A549 (cell line): ENCODE results near the gene HLCS. TPM values are rescaled to one million over a fixed set of nuclear protein-coding genes. Genes with fewer than 3 reads are reported as not detected.

Source experiments
- ATAC-seq, 2 experiments: fragments of 200-7000 bp in 1 of 2; fragments of >200 bp in 1 of 2; cut with Nextera tagmentation in 1 of 2; cut with Tn5 transposase in 1 of 2; 3 replicates each; pipeline versions ENCODE4 v1.8.0 to v1.9.1; 2018 to 2020; ENCODE audit warnings: mild to moderate bottlenecking in 1 of 2, moderate library complexity in 1 of 2
- CTCF ChIA-PET: fragments of 300-600 bp; sonication (Branson Sonifier 250); formaldehyde crosslinking; extraction: SDS; loops from one replicate; lab custom pipeline; 2021; ENCODE audit warnings: antibody characterized with exemption, inconsistent platforms; lab: Yijun Ruan, JAX
- POLR2A ChIA-PET: fragments of 350-600 bp; formaldehyde crosslinking; extraction: SDS; loops from one replicate; lab custom pipeline; 2021; ENCODE audit warnings: antibody characterized with exemption, inconsistent platforms; lab: Yijun Ruan, JAX
- DNase-seq, 2 experiments: peaks; one replicate each; pipeline versions ENCODE4 v3.0.0 to v3.0.0-alpha.2; 2011 to 2016; ENCODE audit warnings: low read depth in 1 of 2, low spot score in 1 of 2
- FAIRE-seq: peaks from 2 replicates; lab custom pipeline; 2011; peaks lifted over from hg19 to GRCh38; lab: Jason Lieb, UNC
- H3K27ac ChIP-seq, 2 experiments: fragments of >200 bp; sonication (Bioruptor Twin); formaldehyde crosslinking; 3 replicates each; pipeline ENCODE4 v1.5.1; 2016 to 2017
- H3K4me1 ChIP-seq: fragments of >200 bp; sonication (Bioruptor Twin); formaldehyde crosslinking; 3 replicates; pipeline ENCODE4 v1.6.1; 2016
- H3K4me2 ChIP-seq: fragments of >200 bp; sonication (Bioruptor Twin); formaldehyde crosslinking; 3 replicates; pipeline ENCODE4 v1.6.1; 2016
- H3K4me3 ChIP-seq: fragments of >200 bp; sonication (Bioruptor Twin); formaldehyde crosslinking; 3 replicates; pipeline ENCODE4 v1.5.1; 2016
- H3K9me3 ChIP-seq: fragments of >200 bp; sonication (Bioruptor Twin); formaldehyde crosslinking; 3 replicates; pipeline ENCODE4 v1.6.1; 2016
- ATOH8 ChIP-seq: fragments of 250-450 bp; sonication (Bioruptor Pico); IDR thresholded peaks from 2 replicates; pipeline ENCODE4 v1.5.0; 2020; ENCODE audit warnings: low read depth, mild to moderate bottlenecking, moderate library complexity
- BCL3 ChIP-seq: fragments of >200 bp; sonication (Bioruptor Twin); formaldehyde crosslinking; IDR thresholded peaks from 3 replicates; pipeline ENCODE4 v1.6.1; 2016
- BHLHE40 ChIP-seq: IDR thresholded peaks from 2 replicates; pipeline ENCODE4 v1.6.1; 2012; ENCODE audit warnings: low read depth, low read length, inconsistent platforms
- CBX2 ChIP-seq: fragments of 200-600 bp; sonication (generic); IDR thresholded peaks from 2 replicates; pipeline ENCODE4 v1.6.1; 2016; ENCODE audit warnings: low read depth, mild to moderate bottlenecking, borderline replicate concordance
- CBX8 ChIP-seq: fragments of 200-600 bp; sonication (generic); IDR thresholded peaks from 2 replicates; pipeline ENCODE4 v1.6.1; 2016
- CTCF ChIP-seq: fragments of >200 bp; sonication (Bioruptor Twin); formaldehyde crosslinking; IDR thresholded peaks from 3 replicates; pipeline ENCODE4 v1.5.1; 2016
- EHMT2 ChIP-seq: fragments of 200-600 bp; sonication (generic); IDR thresholded peaks from 2 replicates; pipeline ENCODE4 v1.6.1; 2016; ENCODE audit warnings: antibody characterized with exemption, low read depth, mild to moderate bottlenecking, moderate library complexity
- ESRRA ChIP-seq: fragments of 150-350 bp; IDR thresholded peaks from 2 replicates; pipeline ENCODE4 v1.6.1; 2014; ENCODE audit warnings: mild to moderate bottlenecking, low read length, borderline replicate concordance
- FOSB ChIP-seq: fragments of 250-450 bp; sonication (Bioruptor Pico); IDR thresholded peaks from 2 replicates; pipeline ENCODE4 v1.5.0; 2020; ENCODE audit warnings: mild to moderate bottlenecking, moderate library complexity
- HES2 ChIP-seq: fragments of >200 bp; sonication (Bioruptor Twin); formaldehyde crosslinking; IDR thresholded peaks from 2 replicates; pipeline ENCODE4 v1.6.1; 2016
- HOXB5 ChIP-seq: fragments of 250-450 bp; sonication (Bioruptor Pico); IDR thresholded peaks from 2 replicates; pipeline ENCODE4 v1.5.0; 2020; ENCODE audit warnings: mild to moderate bottlenecking, moderate library complexity
- KDM5A ChIP-seq: fragments of 200-600 bp; sonication (generic); IDR thresholded peaks from 2 replicates; pipeline ENCODE4 v1.6.1; 2016; ENCODE audit warnings: antibody characterized with exemption, mild to moderate bottlenecking
- MYC ChIP-seq: IDR thresholded peaks from 2 replicates; pipeline ENCODE4 v1.6.1; 2012; ENCODE audit warnings: mild to moderate bottlenecking, inconsistent platforms, low read length, improper control_type of control experiment, borderline replicate concordance
- NFE2L2 ChIP-seq: fragments of 150-350 bp; conservative IDR thresholded peaks from 2 replicates; pipeline ENCODE4 v1.6.1; 2014; ENCODE audit warnings: low read length
- RAD21 ChIP-seq, 2 experiments: fragments of >200 bp in 1 of 2; sonication (Bioruptor Twin) in 1 of 2; formaldehyde crosslinking in 1 of 2; IDR thresholded peaks in 1 of 2; conservative IDR thresholded peaks in 1 of 2; 2 replicates in 1 of 2; 3 replicates in 1 of 2; pipeline ENCODE4 v1.6.1; 2012 to 2018; ENCODE audit warnings: inconsistent platforms in 1 of 2
- RARB ChIP-seq: fragments of 250-450 bp; sonication (Bioruptor Pico); IDR thresholded peaks from 2 replicates; pipeline ENCODE4 v1.8.0; 2021; ENCODE audit warnings: mild to moderate bottlenecking, moderate library complexity
- RCOR1 ChIP-seq: fragments of 150-350 bp; IDR thresholded peaks from 2 replicates; pipeline ENCODE4 v1.6.1; 2014; ENCODE audit warnings: antibody characterized with exemption, low read length, low read depth
- RNF2 ChIP-seq: fragments of 200-600 bp; sonication (generic); IDR thresholded peaks from 2 replicates; pipeline ENCODE4 v1.6.1; 2016; ENCODE audit warnings: low read depth, mild to moderate bottlenecking, antibody characterized with exemption, moderate library complexity, borderline replicate concordance
- SMC3 ChIP-seq: fragments of >200 bp; sonication (Bioruptor Twin); formaldehyde crosslinking; IDR thresholded peaks from 3 replicates; pipeline ENCODE4 v1.6.1; 2018; ENCODE audit warnings: inconsistent platforms
- USF2 ChIP-seq: fragments of 450-650 bp; IDR thresholded peaks from 2 replicates; pipeline ENCODE4 v1.6.1; 2014; ENCODE audit warnings: antibody characterized with exemption
- ZFP36 ChIP-seq: fragments of 450-650 bp; IDR thresholded peaks from 2 replicates; pipeline ENCODE4 v1.6.1; 2014; ENCODE audit warnings: borderline replicate concordance; ENCODE audit not compliant: partially characterized antibody
- ZNF302 ChIP-seq: fragments of 250-450 bp; sonication (Bioruptor Pico); IDR thresholded peaks from 2 replicates; pipeline ENCODE4 v1.9.0; 2021; ENCODE audit warnings: inconsistent platforms, mild to moderate bottlenecking, moderate library complexity
- WGBS: methylation state at CpG from one replicate; pipeline ENCODE4 v1.1.6; 2017; ENCODE audit errors: missing lambda C conversion rate; 5-methylcytosine and 5-hydroxymethylcytosine counted together
- polyA plus RNA-seq, 4 experiments: library from polyadenylated mRNA; depleted of rRNA in 3 of 4; stranded (reverse); fragments of >200 nt; fragmentation: RNase III in 1 of 4; extraction: RNeasy Plus Mini Kit Qiagen cat#74134 plus additional on column Dnase treatment in 1 of 4; gene quantifications; 2 replicates in 3 of 4; 3 replicates in 1 of 4; pipeline ENCODE4 v1.2.3, GENCODE V29; 2011 to 2017
- TF ChIP-seq, protein P1 (sequence below): fragments of 150-350 bp; IDR thresholded peaks from 2 replicates; pipeline ENCODE4 v1.6.1; 2014; ENCODE audit warnings: low read depth, mild to moderate bottlenecking, low read length

The HLCS gene
- polyA plus RNA-seq, 2 of the 4 experiments (the other 2 are of a cell fraction): 8.4 to 24.3 TPM

DNA sequence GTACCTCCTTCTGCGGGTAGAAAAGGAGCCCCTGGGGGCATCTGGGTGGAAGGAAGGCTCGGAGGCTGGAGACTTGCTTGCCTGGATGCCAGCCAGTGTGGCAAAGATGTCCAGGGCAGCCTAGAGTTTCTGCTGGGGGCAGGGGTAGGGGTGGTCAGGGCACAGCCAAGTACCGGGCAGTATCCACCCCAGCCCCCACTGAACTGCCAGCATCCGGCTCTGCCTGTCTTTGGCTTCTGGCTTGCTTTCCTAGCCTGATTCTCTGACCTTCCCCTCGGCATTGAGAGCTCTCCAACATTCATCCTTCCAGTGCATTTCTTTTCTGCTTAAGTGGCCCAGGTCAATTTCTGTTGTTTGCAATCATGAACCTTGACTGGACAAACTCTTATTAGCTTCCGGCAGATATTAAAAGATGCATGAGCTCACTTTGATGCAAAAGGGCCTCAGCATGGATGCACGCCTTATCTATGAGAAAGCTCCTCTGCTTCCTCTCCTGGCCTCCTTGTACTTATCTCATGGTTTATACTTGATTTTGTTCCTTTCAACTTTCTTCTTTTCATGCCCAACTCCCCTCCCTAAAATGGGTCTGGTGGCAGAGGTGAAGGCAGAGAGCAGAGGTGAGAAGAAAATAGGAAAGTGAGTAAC is 116.9 kb downstream of the HLCS start:
- WGBS: 46% methylated on average over 7 of the region's 7 CpGs
- ChIA-PET CTCF (interaction anchor here (0.5 to 1.3 kb wide), 6 partner anchors 45 to 682 kb away, joined by 3 to 6 read pairs (median 4); no protein-coding TSS in a partner anchor), POLR2A (interaction anchor here (1.9 kb wide), 1 partner anchor 10 kb away, joined by 4 read pairs; no protein-coding TSS in a partner anchor)
- Histone ChIP-seq H3K4me1 (peaks cover 66% of the 10 kb centered on the region), H3K27ac (peak overlapping the region; percentile 43 to 76; a peak in 5 of 6 replicates), H3K4me3 (no peak overlapping the region), H3K9me3 (no peaks in the 10 kb centered on the region), H3K4me2 (peak overlapping the region; percentile 11; the same call in 2 of the 3 replicates)
- peak in 1 of 2 experiments; percentile 24; a peak in 2 of 6 replicates for ATAC-seq
- FAIRE-seq: no peak
- TF ChIP-seq ZNF302 (no peak), EHMT2 (no peak), HES2 (no peak), RARB (no peak), RAD21 (conservative IDR thresholded peaks at IDR 0.05 in 1 of 2, IDR thresholded peaks at IDR 0.05 in 1 of 2) (no peak), CTCF (no peak), HOXB5 (CRISPR knock-in tag) (no peak), RCOR1 (no peak), ZFP36 (no peak), CBX8 (no peak), NFE2L2 (no peak), ATOH8 (CRISPR knock-in tag) (no peak), ESRRA (no peak), KDM5A (no peak), FOSB (CRISPR knock-in tag) (no peak), BCL3 (no peak)
- no peak for DNase-seq

DNA sequence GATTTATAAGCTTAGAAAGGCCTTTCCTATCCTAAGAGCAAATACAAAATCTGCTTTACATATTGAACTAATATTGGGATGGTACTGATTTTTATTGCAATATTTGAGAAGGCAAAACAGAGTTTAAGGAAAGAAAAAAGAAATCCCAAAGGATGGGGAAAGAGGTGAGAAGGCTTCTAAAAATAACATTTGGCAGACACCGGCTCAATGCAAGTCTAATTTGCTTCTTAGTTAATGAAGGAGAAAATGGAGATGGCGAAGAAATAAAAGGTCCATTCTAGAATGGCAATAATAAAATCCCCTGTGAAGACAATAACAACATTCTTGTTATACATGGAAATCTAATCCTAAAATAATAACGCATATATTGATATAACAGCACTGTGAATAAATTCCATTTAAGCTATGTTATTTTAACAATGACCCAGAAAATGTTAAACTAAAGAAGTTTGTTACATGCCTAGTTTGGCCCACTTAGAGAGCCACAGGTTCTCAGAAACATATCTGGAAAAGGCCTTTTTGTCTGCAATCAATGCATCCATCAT is 117.7 kb downstream of the HLCS start:
- ATAC-seq (no peak), DNase-seq (no peak), FAIRE-seq (no peak)
- no peaks in the 10 kb centered on the region for H3K9me3 ChIP-seq
- WGBS: 95% methylated on average over 3 of the region's 3 CpGs
- ChIA-PET POLR2A (interaction anchor here (1.9 kb wide), 1 partner anchor 11 kb away, joined by 4 read pairs; no protein-coding TSS in a partner anchor), CTCF (interaction anchor here (0.5 to 1.3 kb wide), 4 partner anchors 45 to 681 kb away, joined by 3 to 4 read pairs (median 4); no protein-coding TSS in a partner anchor)
- peak overlapping the region; percentile 43 to 76; a peak in 4 of 6 replicates for H3K27ac ChIP-seq
- no peak overlapping the region for H3K4me3 ChIP-seq
- H3K4me2 ChIP-seq: no peak overlapping the region
- TF ChIP-seq ZNF302 (no peak), ZFP36 (no peak), CBX2 (no peak), CBX8 (no peak), SMC3 (no peak), USF2 (no peak), RNF2 (no peak), ATOH8 (CRISPR knock-in tag) (no peak), CTCF (no peak), BHLHE40 (no peak), RARB (no peak), MYC (no peak), EHMT2 (no peak)
- TF ChIP-seq, protein P1, sequence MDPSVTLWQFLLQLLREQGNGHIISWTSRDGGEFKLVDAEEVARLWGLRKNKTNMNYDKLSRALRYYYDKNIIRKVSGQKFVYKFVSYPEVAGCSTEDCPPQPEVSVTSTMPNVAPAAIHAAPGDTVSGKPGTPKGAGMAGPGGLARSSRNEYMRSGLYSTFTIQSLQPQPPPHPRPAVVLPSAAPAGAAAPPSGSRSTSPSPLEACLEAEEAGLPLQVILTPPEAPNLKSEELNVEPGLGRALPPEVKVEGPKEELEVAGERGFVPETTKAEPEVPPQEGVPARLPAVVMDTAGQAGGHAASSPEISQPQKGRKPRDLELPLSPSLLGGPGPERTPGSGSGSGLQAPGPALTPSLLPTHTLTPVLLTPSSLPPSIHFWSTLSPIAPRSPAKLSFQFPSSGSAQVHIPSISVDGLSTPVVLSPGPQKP: no peak
- peaks cover 60% of the 10 kb centered on the region for H3K4me1 ChIP-seq
